GM12864 (cell line): ENCODE data around the gene FGR.

ENCODE experiments used
- DNase-seq: peaks from one replicate; pipeline ENCODE4 v3.0.0-alpha.2; 2011; ENCODE audit warnings: low read depth
- H3K4me3 ChIP-seq: 2 replicates; pipeline ENCODE4 v1.5.1; 2011; ENCODE audit warnings: mild to moderate bottlenecking, low read depth, low read length, control low read depth
- TF ChIP-seq, protein P1 (sequence below): IDR thresholded peaks from 2 replicates; pipeline ENCODE4 v1.5.1; 2011; ENCODE audit warnings: low read depth, mild to moderate bottlenecking, moderate library complexity, low read length, control low read depth, inconsistent platforms; ENCODE audit errors: missing control alignments

The FGR gene

DNA sequence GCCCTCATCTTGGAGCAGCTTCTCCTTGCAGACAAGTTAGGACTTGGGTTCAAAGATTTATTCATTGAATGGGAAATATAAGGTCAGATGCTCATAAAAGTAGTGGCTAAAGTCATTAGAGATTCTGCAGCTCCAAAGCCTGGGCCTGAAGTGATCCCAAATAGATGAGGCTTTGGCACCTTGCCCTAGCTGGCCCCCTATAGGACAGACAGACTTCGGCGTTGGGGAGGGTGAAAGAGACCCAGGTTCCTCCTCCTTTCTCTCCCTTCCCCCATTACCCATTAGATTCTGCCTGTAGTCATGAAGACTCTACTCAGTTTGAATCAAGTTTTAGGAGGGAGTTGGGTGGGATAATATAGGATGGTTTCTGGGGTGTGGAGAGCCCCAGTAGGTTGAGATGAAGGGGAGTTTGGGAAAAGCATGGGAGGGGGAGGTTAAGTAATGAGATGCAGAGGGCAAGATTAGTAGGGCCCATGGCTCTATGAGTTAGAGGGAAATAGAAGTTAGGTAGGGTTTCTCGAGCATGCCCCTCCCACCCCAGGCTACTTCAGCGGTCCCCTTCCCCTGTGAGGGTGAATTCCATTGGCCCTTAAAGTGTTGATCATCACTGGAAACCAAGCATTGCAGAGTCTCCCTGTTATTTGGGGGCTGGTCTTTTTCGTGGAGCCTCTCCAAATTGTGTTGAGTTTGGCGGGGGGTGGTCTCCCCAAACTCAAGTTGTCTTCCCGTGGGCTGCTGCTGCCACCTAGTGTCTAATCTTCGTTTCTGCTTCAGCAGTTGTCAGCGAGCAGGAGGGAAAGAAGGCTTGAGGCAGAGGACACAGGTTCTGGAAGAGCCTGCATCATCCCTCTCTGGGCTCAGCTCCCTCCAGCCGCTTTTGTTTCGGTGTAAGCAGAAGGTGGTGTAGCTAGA lies 28.9 kb downstream of the FGR start:
- DNase-seq = no peak
- no peak overlapping the region for H3K4me3 ChIP-seq
- TF ChIP-seq, protein P1, sequence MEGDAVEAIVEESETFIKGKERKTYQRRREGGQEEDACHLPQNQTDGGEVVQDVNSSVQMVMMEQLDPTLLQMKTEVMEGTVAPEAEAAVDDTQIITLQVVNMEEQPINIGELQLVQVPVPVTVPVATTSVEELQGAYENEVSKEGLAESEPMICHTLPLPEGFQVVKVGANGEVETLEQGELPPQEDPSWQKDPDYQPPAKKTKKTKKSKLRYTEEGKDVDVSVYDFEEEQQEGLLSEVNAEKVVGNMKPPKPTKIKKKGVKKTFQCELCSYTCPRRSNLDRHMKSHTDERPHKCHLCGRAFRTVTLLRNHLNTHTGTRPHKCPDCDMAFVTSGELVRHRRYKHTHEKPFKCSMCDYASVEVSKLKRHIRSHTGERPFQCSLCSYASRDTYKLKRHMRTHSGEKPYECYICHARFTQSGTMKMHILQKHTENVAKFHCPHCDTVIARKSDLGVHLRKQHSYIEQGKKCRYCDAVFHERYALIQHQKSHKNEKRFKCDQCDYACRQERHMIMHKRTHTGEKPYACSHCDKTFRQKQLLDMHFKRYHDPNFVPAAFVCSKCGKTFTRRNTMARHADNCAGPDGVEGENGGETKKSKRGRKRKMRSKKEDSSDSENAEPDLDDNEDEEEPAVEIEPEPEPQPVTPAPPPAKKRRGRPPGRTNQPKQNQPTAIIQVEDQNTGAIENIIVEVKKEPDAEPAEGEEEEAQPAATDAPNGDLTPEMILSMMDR = peak; percentile 88

DNA sequence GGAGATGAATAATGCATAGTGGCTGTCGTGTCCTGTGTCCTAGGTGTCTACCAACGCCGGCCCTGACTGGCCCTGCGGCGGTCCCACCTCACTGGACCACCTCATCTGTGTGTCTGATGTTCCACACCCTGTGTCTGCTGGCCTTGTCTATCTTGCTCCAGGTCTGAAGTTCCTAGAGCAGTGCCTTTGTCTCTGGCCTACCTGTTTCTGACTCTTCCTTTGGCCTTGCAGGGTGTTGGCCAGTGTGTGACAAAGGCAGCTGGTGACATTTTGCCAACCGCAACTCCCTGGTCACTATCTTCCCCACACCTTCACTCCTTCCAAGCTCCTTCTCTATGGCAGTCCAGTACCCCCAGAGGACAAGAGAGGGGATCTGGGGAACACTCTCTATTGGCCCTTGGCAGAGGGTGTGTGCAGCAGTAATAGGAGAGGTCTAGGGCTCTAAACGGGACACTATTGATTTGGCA lies 29.7 kb downstream of the FGR start:
- TF ChIP-seq, protein P1 = no peak
- no peak overlapping the region for H3K4me3 ChIP-seq
- no peak for DNase-seq

DNA sequence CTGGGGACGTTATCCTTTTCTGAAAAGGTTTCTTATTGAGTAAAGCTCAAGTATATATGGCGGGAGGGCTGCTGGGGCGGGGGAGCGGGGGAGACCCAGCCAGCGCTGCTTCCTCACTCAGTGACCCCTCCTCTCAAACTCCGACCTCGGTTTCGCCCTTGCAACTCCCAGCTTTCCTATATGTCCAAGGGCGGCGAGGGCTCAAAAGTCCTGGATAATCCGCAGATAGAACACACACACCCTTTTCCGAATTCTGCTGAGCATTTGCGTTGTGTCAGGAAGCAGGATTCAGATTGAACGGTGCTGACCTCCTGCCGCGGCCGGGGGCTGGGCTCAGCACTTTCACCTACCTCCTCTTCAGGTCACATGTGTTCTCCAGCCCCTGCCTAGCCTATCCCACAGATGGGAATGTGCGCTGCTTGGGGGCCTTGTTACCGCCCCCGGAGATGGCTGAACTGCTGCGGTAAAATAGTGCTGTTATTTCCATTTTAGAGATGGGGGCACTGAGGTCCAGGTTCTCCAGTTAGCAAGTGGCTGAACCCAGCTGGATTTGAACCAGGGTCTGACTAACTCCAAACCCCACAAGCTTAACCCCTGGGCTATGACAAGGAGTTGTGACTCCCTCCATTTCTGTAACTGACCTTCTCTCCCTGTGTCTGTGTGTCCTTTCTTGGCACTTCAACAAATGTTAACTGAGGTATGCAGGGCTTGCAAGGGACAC lies 30.2 kb downstream of the FGR start:
- TF ChIP-seq, protein P1 = no peak
- DNase-seq = no peak
- peak overlapping the region; percentile 61; the same call in 1 of the 2 replicates for H3K4me3 ChIP-seq

DNA sequence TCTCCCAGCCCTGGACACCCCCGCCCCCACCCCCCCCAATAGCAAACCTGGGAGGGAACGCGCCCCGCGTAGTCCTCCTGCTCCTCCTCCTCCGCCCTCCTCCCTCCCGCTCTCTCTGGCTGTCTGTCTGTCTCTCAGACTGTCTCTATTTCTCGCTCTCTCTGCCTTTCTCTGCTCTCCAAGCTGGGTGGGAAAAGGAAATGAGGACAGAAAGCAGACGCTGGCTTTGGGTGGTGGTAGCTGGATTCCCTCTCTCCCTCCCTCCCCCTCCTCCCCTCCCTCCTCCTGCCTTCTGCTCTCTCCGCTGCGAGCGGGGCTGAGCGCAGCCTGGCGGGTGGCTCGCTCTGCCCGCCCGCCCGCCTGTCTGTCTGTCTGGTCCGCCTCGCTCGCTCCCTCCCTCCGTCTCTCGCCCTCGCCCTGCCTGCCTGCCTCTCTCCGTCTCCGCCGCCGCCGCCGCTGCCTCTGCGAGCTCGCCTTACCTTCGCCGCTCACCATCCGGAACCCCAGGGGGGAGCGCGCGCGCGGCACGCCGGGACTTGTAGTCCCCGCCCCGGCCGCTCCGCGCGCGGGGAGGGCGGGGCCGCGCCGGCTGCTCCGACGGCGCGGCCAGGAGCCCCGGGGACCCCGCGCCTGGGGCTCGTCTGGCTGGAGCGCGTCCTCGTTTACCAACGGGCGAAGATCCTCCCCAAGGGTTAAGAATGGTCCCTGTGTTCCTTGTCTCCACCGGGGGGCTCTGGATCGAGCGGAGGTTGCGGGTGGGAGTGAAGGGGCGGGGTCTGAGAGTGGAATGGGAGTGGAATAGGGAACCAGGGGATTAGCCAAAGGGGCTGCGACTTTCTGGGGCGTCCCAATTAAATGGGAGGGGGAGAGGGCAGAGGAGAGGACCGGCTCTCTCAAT lies 31.1 kb downstream of the FGR start, which contains the start of gene AHDC1:
TSS of gene AHDC1 (minus strand) at position 464 of the 898 bp plus-strand sequence. CDS start 52,029 bp downstream, outside the sequence.
- TF ChIP-seq, protein P1 = no peak
- DNase-seq = no peak
- H3K4me3 ChIP-seq = peak within 1 kb of the TSS; percentile 61

DNA sequence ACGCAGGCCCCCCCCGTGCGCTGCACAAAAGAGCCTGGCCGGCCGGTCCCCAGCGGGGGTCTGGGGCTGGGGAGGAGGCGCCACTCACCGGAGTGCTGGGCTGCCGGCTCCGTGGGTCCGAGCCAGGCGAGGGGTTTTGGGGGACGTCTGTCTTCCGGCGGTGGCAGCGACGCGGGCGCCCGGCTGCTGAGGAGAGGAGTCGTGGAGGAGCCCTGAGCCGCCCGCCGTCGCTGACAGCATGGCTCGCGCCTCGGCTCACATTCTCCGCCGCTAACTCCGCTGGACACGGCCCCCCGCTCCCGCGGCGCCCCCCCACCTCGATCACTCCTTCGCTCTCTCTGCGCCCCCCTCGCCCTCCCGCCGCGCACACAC lies 31.7 kb downstream of the FGR start:
- DNase-seq = no peak
- peak overlapping the region; percentile 61 for H3K4me3 ChIP-seq
- TF ChIP-seq, protein P1 = no peak
